GM18511 (cell line): Measurements from ENCODE around the gene IFI27L2.

Experiments
- ATAC-seq: cut with Tn5 transposase; IDR thresholded peaks from one replicate; pipeline ENCODE4 v1.9.1; 2021; ENCODE audit warnings: mild to moderate bottlenecking, moderate library complexity; ENCODE audit not compliant: unreplicated experiment

The IFI27L2 gene

GRCh38 chr14:94153750-94154342 lies 24.4 kb upstream of the IFI27L2 start:
- ATAC-seq: no peak

GRCh38 chr14:94152676-94153075 lies 23.3 kb upstream of the IFI27L2 start:
- ATAC-seq: no peak

- ATAC-seq: no peak
These were observed 16.6 kb upstream of the IFI27L2 start for GRCh38 chr14:94145902-94146527.

GRCh38 chr14:94144765-94145164 lies 15.4 kb upstream of the IFI27L2 start:
- no peak for ATAC-seq

- ATAC-seq: no peak
These were observed 14.3 kb upstream of the IFI27L2 start for GRCh38 chr14:94143711-94144110.

- ATAC-seq: no peak
These were observed 13.8 kb upstream of the IFI27L2 start for GRCh38 chr14:94143239-94143638.

- ATAC-seq: no peak
These were observed 13.4 kb upstream of the IFI27L2 start for GRCh38 chr14:94142836-94143235.

- ATAC-seq: no peak
These were observed 12.8 kb upstream of the IFI27L2 start for GRCh38 chr14:94142247-94142646.

GRCh38 chr14:94139421-94139820 lies 10.0 kb upstream of the IFI27L2 start:
- ATAC-seq: no peak

GRCh38 chr14:94139006-94139405 lies 9.6 kb upstream of the IFI27L2 start:
- no peak for ATAC-seq

- no peak for ATAC-seq
These were observed 8.8 kb upstream of the IFI27L2 start for GRCh38 chr14:94138251-94138650.

- peak; percentile 80 for ATAC-seq
These were observed 7.3 kb upstream of the IFI27L2 start for GRCh38 chr14:94136575-94137331.

GRCh38 chr14:94135476-94135875 lies 6.1 kb upstream of the IFI27L2 start:
- no peak for ATAC-seq

- no peak for ATAC-seq
These were observed 3.0 kb upstream of the IFI27L2 start for GRCh38 chr14:94132285-94132887.

- ATAC-seq: no peak
These were observed 482 bp upstream of the IFI27L2 start for GRCh38 chr14:94129758-94130414.

- no peak for ATAC-seq
These were observed 1.1 kb downstream of the IFI27L2 start for GRCh38 chr14:94128216-94128839.

GRCh38 chr14:94127330-94127729 lies 2.1 kb downstream of the IFI27L2 start:
- ATAC-seq: no peak

- no peak for ATAC-seq
These were observed 2.6 kb downstream of the IFI27L2 start for GRCh38 chr14:94126800-94127199.

GRCh38 chr14:94126419-94126677 lies 3.1 kb downstream of the IFI27L2 start:
- ATAC-seq: no peak

- ATAC-seq: no peak
These were observed 3.6 kb downstream of the IFI27L2 start for GRCh38 chr14:94125659-94126418.
